ENCODE measurements around the gene HYAL3.
A peak's percentile ranks its signal among the peaks of the same experiment; 100 is the strongest.

Gene HYAL3

GRCh38 chr3:50298836-50299637, at the start of gene HYAL3, which contains the start of gene NAA80:
HYAL3 (minus strand) TSS chr3:50299405; CDS start chr3:50295602, 3,803 bp downstream.
NAA80 (minus strand) TSS chr3:50299405; CDS start chr3:50297463, 1,942 bp downstream.
- DNase-seq = peak; percentile 98

- DNase-seq = peak; percentile 33
Observed at GRCh38 chr3:50347187-50347813, 48.1 kb upstream of the HYAL3 start.

- DNase-seq = peak; percentile 32
Observed at GRCh38 chr3:50345586-50346234, 46.5 kb upstream of the HYAL3 start, which contains the start of gene ZMYND10. ZMYND10 (minus strand) TSS chr3:50345732; CDS start chr3:50345579, 153 bp downstream.

GRCh38 chr3:50345008-50345407, 45.8 kb upstream of the HYAL3 start:
- DNase-seq = no peak

GRCh38 chr3:50342813-50343633, 43.8 kb upstream of the HYAL3 start:
- DNase-seq = no peak

- DNase-seq = no peak
Observed at GRCh38 chr3:50341996-50342650, 42.9 kb upstream of the HYAL3 start.

- DNase-seq = no peak
Observed at GRCh38 chr3:50341537-50341936, 42.3 kb upstream of the HYAL3 start.

GRCh38 chr3:50340448-50341329, 41.5 kb upstream of the HYAL3 start, which contains the start of gene RASSF1:
RASSF1 (minus strand) TSS chr3:50340836; CDS start chr3:50340805, 31 bp downstream.
- DNase-seq = no peak

- no peak for DNase-seq
Observed at GRCh38 chr3:50340147-50340447, 40.9 kb upstream of the HYAL3 start.

GRCh38 chr3:50339485-50340146, 40.4 kb upstream of the HYAL3 start:
- DNase-seq = no peak

GRCh38 chr3:50338965-50339364, 39.8 kb upstream of the HYAL3 start:
- DNase-seq = no peak

- DNase-seq = peak; percentile 97
Observed at GRCh38 chr3:50337175-50337861, 38.1 kb upstream of the HYAL3 start.

GRCh38 chr3:50336452-50337174, 37.4 kb upstream of the HYAL3 start:
- DNase-seq = no peak

GRCh38 chr3:50334339-50335075, 35.3 kb upstream of the HYAL3 start:
- DNase-seq = no peak

GRCh38 chr3:50333744-50334328, 34.6 kb upstream of the HYAL3 start:
- DNase-seq = no peak

GRCh38 chr3:50331364-50331907, 32.2 kb upstream of the HYAL3 start:
- DNase-seq = no peak

- no peak for DNase-seq
Observed at GRCh38 chr3:50330330-50330729, 31.1 kb upstream of the HYAL3 start.

Data from GOT3 (cell line).